Measurements from ENCODE around the gene EMC8.
A peak's percentile ranks its signal among the peaks of the same experiment; 100 is the strongest.

Gene EMC8

DNA sequence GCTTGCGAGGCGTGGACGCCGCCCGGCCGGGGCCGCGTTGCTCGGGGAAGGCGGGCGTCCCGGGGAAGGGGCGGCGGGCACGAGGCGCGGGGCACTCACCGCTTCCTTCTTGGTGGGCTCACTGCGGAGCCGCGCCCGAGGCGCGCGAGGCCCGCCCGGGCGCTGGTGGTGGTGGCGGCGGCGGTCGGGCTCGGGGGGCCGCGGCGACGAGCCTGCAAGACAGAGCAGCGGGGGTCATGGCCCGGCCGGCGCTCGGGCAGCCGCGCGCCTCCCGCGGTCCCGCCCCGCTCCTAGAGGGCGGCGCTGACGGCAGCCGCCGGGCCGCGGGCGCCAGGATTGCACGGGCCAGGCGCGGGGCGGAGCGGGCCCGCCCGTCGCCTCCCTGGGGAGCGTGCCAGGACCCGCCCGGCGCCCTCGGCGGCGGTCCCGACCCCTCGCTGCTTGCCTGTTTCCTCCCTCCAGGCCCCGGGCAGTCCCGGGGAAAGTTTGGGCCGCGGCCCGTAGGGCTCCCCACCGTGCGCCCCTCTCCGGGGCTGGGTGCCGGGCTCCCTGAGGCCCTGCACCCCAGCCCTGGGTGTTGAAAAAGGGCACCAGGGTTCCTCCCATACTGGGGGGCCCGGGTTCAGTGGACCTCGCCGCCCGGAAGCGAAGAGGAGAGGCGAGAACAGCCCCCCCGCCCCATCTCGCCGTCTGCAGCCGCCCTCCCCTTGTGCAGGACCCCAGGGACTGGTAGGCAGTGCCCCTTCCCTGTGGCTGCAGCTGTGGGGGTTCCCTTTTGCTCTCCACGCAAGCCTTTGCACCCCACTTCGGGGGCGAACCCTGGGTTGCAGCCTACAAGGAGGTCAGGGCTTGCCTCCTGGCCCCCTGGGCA is 48.3 kb downstream of the EMC8 start, which contains the start of gene C16orf74:
Gene C16orf74 (minus strand): TSS at position 270 of the 871 bp plus-strand sequence. CDS start 15,879 bp downstream, outside the sequence.
- CTCF ChIA-PET: interaction anchor here (1.3 kb wide), 1 partner anchor 32 kb away, joined by 5 read pairs; no protein-coding TSS in a partner anchor
- H3K9me3 ChIP-seq (ENCODE audit: control insufficient read depth, insufficient read depth, low read depth, low read length): no peaks in the 10 kb centered on the region
- peak within 1 kb of the TSS; percentile 37 for H3K4me3 ChIP-seq (ENCODE audit: low read depth, low read length)
- H3K4me1 ChIP-seq (ENCODE audit: control insufficient read depth, insufficient read depth, low read length): peaks cover 5% of the 10 kb centered on the region; the same call in 1 of the 2 replicates
- POLR2A ChIA-PET: no interaction called here
- no peaks in the 10 kb centered on the region for H3K36me3 ChIP-seq (ENCODE audit: control insufficient read depth in 2 of 2, insufficient read depth in 1 of 2, low read length in 2 of 2)
- H3K27ac ChIP-seq (ENCODE audit: extremely low read depth, low read depth, low read length): peak within 1 kb of the TSS; percentile 70; the same call in 1 of the 2 replicates
- TF ChIP-seq HOXD13 (CRISPR knock-in tag; IDR thresholded peaks at IDR 0.05; ENCODE audit: borderline replicate concordance) (no peak), ZNF155 (tag by site-specific recombination; IDR thresholded peaks at IDR 0.05) (no peak), ZNF121 (tag by site-specific recombination; IDR thresholded peaks at IDR 0.05) (no peak), MEIS1 (CRISPR knock-in tag; IDR thresholded peaks at IDR 0.05; ENCODE audit: borderline replicate concordance) (no peak), ZNF221 (tag by site-specific recombination; IDR thresholded peaks at IDR 0.05; ENCODE audit: borderline replicate concordance) (no peak), ZBTB20 (tag by site-specific recombination; IDR thresholded peaks at IDR 0.05) (peak; percentile 20; the same call in 1 of the 2 replicates), ZNF23 (tag by site-specific recombination; IDR thresholded peaks at IDR 0.05; ENCODE audit: borderline replicate concordance) (no peak), ZNF658 (tag by site-specific recombination; IDR thresholded peaks at IDR 0.05) (no peak), ZNF433 (tag by site-specific recombination; IDR thresholded peaks at IDR 0.05; ENCODE audit: low read depth) (no peak), ZNF677 (tag by site-specific recombination; IDR thresholded peaks at IDR 0.05) (no peak), ZBTB48 (tag by site-specific recombination; IDR thresholded peaks at IDR 0.05) (no peak), ZNF510 (tag by site-specific recombination; IDR thresholded peaks at IDR 0.05; ENCODE audit: insufficient replicate concordance) (no peak), ZNF133 (tag by site-specific recombination; IDR thresholded peaks at IDR 0.05) (no peak), WT1 (tag by site-specific recombination; IDR thresholded peaks at IDR 0.05) (0 out of 2 replicates have a peak, but pooled peaks have one; percentile 10), ZNF76 (tag by site-specific recombination; IDR thresholded peaks at IDR 0.05; ENCODE audit: borderline replicate concordance, low read depth) (no peak), ZNF214 (tag by site-specific recombination; IDR thresholded peaks at IDR 0.05; ENCODE audit: borderline replicate concordance) (no peak), KLF1 (tag by site-specific recombination; IDR thresholded peaks at IDR 0.05) (peak; percentile 46), MZF1 (tag by site-specific recombination; IDR thresholded peaks at IDR 0.05; ENCODE audit: borderline replicate concordance) (no peak), ZNF266 (tag by site-specific recombination; IDR thresholded peaks at IDR 0.05; ENCODE audit: low read depth) (no peak)
- TF ChIP-seq, protein P1, sequence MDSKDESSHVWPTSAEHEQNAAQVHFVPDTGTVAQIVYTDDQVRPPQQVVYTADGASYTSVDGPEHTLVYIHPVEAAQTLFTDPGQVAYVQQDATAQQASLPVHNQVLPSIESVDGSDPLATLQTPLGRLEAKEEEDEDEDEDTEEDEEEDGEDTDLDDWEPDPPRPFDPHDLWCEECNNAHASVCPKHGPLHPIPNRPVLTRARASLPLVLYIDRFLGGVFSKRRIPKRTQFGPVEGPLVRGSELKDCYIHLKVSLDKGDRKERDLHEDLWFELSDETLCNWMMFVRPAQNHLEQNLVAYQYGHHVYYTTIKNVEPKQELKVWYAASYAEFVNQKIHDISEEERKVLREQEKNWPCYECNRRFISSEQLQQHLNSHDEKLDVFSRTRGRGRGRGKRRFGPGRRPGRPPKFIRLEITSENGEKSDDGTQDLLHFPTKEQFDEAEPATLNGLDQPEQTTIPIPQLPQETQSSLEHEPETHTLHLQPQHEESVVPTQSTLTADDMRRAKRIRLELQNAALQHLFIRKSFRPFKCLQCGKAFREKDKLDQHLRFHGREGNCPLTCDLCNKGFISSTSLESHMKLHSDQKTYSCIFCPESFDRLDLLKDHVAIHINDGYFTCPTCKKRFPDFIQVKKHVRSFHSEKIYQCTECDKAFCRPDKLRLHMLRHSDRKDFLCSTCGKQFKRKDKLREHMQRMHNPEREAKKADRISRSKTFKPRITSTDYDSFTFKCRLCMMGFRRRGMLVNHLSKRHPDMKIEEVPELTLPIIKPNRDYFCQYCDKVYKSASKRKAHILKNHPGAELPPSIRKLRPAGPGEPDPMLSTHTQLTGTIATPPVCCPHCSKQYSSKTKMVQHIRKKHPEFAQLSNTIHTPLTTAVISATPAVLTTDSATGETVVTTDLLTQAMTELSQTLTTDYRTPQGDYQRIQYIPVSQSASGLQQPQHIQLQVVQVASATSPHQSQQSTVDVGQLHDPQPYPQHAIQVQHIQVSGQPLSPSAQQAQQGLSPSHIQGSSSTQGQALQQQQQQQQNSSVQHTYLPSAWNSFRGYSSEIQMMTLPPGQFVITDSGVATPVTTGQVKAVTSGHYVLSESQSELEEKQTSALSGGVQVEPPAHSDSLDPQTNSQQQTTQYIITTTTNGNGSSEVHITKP (tag by site-specific recombination; IDR thresholded peaks at IDR 0.05): no peak
- TF ChIP-seq, protein P2, sequence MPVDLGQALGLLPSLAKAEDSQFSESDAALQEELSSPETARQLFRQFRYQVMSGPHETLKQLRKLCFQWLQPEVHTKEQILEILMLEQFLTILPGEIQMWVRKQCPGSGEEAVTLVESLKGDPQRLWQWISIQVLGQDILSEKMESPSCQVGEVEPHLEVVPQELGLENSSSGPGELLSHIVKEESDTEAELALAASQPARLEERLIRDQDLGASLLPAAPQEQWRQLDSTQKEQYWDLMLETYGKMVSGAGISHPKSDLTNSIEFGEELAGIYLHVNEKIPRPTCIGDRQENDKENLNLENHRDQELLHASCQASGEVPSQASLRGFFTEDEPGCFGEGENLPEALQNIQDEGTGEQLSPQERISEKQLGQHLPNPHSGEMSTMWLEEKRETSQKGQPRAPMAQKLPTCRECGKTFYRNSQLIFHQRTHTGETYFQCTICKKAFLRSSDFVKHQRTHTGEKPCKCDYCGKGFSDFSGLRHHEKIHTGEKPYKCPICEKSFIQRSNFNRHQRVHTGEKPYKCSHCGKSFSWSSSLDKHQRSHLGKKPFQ (tag by site-specific recombination; IDR thresholded peaks at IDR 0.05): no peak
- TF ChIP-seq, protein P3, sequence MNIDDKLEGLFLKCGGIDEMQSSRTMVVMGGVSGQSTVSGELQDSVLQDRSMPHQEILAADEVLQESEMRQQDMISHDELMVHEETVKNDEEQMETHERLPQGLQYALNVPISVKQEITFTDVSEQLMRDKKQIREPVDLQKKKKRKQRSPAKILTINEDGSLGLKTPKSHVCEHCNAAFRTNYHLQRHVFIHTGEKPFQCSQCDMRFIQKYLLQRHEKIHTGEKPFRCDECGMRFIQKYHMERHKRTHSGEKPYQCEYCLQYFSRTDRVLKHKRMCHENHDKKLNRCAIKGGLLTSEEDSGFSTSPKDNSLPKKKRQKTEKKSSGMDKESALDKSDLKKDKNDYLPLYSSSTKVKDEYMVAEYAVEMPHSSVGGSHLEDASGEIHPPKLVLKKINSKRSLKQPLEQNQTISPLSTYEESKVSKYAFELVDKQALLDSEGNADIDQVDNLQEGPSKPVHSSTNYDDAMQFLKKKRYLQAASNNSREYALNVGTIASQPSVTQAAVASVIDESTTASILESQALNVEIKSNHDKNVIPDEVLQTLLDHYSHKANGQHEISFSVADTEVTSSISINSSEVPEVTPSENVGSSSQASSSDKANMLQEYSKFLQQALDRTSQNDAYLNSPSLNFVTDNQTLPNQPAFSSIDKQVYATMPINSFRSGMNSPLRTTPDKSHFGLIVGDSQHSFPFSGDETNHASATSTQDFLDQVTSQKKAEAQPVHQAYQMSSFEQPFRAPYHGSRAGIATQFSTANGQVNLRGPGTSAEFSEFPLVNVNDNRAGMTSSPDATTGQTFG (tag by site-specific recombination; IDR thresholded peaks at IDR 0.05; ENCODE audit: borderline replicate concordance): no peak
- TF ChIP-seq, protein P4, sequence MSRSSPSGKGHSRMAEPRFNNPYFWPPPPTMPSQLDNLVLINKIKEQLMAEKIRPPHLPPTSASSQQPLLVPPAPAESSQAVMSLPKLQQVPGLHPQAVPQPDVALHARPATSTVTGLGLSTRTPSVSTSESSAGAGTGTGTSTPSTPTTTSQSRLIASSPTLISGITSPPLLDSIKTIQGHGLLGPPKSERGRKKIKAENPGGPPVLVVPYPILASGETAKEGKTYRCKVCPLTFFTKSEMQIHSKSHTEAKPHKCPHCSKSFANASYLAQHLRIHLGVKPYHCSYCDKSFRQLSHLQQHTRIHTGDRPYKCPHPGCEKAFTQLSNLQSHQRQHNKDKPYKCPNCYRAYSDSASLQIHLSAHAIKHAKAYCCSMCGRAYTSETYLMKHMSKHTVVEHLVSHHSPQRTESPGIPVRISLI (tag by site-specific recombination; IDR thresholded peaks at IDR 0.05): no peak
- TF ChIP-seq, protein P5, sequence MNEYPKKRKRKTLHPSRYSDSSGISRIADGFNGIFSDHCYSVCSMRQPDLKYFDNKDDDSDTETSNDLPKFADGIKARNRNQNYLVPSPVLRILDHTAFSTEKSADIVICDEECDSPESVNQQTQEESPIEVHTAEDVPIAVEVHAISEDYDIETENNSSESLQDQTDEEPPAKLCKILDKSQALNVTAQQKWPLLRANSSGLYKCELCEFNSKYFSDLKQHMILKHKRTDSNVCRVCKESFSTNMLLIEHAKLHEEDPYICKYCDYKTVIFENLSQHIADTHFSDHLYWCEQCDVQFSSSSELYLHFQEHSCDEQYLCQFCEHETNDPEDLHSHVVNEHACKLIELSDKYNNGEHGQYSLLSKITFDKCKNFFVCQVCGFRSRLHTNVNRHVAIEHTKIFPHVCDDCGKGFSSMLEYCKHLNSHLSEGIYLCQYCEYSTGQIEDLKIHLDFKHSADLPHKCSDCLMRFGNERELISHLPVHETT (tag by site-specific recombination; IDR thresholded peaks at IDR 0.05): no peak

Data from HEK293 (cell line).